ENCODE data around the gene ADAR. TPM values are rescaled to one million over a fixed set of nuclear protein-coding genes. Genes with fewer than 3 reads are reported as not detected.

ADAR gene
- total and polyA plus RNA-seq, 2 donors (not counting 3 experiments of a cell fraction or from before 2014, with no cell fraction given), result 88.2 to 141 TPM

DNA sequence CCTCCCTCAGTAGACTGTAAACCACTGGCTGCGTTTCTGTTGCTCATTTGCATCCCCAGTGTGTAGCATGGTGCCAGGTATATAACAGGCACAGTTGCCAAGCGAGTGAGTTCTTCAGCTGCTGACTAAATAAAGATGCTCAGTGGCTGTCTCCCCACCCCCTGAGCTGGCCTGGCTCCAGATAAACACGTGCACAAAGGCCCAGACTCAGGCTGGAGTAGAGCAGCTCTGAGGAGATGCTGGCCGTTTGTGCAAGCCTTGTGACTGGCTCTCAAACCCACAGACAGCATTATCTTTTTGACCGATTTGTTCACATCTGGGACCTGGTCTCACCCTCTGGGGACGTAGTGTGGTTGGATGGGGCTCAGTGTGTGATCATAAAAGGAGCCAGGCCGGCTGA is 33.3 kb downstream of the ADAR start:
- H3K4me3 ChIP-seq (replicated peaks in 1 of 3; ENCODE audit: insufficient read depth in 1 of 3, low read depth in 1 of 3, low read length in 3 of 3), result no peak overlapping the region
- peaks cover 0 to 3% of the 10 kb centered on the region in 2 experiments for H3K27me3 ChIP-seq (ENCODE audit: control insufficient read depth in 2 of 2, insufficient read depth in 2 of 2, low read length in 2 of 2)
- H3K9ac ChIP-seq (replicated peaks; ENCODE audit: extremely low read depth, insufficient read depth, low read length), result no peak overlapping the region
- no peak for DNase-seq (ENCODE audit: low read depth, low spot score)
- H3K79me2 ChIP-seq (ENCODE audit: control insufficient read depth, insufficient read depth, low read length), result no peaks in the 10 kb centered on the region
- H3K9me3 ChIP-seq (replicated peaks; ENCODE audit: control insufficient read depth, insufficient read depth, low read length), result no peaks in the 10 kb centered on the region
- H4K20me1 ChIP-seq (replicated peaks; ENCODE audit: control insufficient read depth, extremely low read depth, insufficient read depth, low read length), result no peaks in the 10 kb centered on the region
- H3K4me1 ChIP-seq (ENCODE audit: control insufficient read depth, extremely low read depth, insufficient read depth, low read length), result no peaks in the 10 kb centered on the region
- TF ChIP-seq FOS (IDR thresholded peaks at IDR 0.05; ENCODE audit: borderline replicate concordance, insufficient read depth, low read length), result no peak
- no peak for TF ChIP-seq GATA2 (IDR thresholded peaks at IDR 0.05; ENCODE audit: insufficient read depth, insufficient read length, low read depth, low read length)
- no peak for TF ChIP-seq POLR2A (IDR thresholded peaks at IDR 0.05; ENCODE audit: low read depth, low read length)
- TF ChIP-seq, protein P1, sequence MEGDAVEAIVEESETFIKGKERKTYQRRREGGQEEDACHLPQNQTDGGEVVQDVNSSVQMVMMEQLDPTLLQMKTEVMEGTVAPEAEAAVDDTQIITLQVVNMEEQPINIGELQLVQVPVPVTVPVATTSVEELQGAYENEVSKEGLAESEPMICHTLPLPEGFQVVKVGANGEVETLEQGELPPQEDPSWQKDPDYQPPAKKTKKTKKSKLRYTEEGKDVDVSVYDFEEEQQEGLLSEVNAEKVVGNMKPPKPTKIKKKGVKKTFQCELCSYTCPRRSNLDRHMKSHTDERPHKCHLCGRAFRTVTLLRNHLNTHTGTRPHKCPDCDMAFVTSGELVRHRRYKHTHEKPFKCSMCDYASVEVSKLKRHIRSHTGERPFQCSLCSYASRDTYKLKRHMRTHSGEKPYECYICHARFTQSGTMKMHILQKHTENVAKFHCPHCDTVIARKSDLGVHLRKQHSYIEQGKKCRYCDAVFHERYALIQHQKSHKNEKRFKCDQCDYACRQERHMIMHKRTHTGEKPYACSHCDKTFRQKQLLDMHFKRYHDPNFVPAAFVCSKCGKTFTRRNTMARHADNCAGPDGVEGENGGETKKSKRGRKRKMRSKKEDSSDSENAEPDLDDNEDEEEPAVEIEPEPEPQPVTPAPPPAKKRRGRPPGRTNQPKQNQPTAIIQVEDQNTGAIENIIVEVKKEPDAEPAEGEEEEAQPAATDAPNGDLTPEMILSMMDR (IDR thresholded peaks at IDR 0.05; ENCODE audit: extremely low read depth in 1 of 2, insufficient read depth in 1 of 2, low read depth in 1 of 2, low read length in 2 of 2), result no peak
- no peak for FAIRE-seq
- H3K9me1 ChIP-seq (replicated peaks; ENCODE audit: control insufficient read depth, extremely low read depth, insufficient read depth, low read length), result no peaks in the 10 kb centered on the region
- CTCF ChIA-PET, result interaction anchor here (1.0 to 2.4 kb wide), 2 partner anchors 15 to 95 kb away, joined by 4 to 13 read pairs; no protein-coding TSS in a partner anchor
- no peak overlapping the region for H3K4me2 ChIP-seq (ENCODE audit: insufficient read depth, low read length)
- H2AFZ ChIP-seq (ENCODE audit: low read depth, low read length), result no peak overlapping the region
- peaks cover 5 to 10% of the 10 kb centered on the region in 2 experiments for H3K36me3 ChIP-seq (ENCODE audit: control insufficient read depth in 2 of 2, extremely low read depth in 1 of 2, insufficient read depth in 2 of 2, low read length in 2 of 2)
- no TSS peak for BruUV-seq (replicated peaks)
- H3K27ac ChIP-seq (ENCODE audit: insufficient read depth, low read depth, low read length), result no peak overlapping the region
- POLR2A ChIA-PET, result no interaction called here
- dilution Hi-C loops (cut with MboI; ENCODE audit: extremely low pct_ligation_motif_present, low sequenced_read_pairs), result no loop called here
- intact Hi-C loops (cut with micrococcal nuclease), result no loop called here

DNA sequence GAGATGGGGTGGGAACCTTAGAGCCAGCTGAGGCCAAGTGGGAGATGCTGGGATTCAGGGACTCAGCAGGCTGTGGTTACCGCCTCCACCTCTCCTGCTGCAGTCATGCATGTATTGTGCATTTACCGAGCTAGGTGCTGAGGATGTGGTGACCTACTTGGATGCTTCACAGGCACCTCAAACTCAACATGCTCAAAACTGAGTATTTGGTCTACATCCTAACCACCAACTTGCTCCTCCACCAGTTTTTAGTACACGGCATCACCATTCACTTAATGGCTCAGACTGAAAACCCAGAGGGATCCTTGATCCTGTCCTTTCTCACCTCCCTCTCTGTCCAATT is 34.8 kb downstream of the ADAR start:
- Histone ChIP-seq H3K27me3 (ENCODE audit: control insufficient read depth in 2 of 2, insufficient read depth in 2 of 2, low read length in 2 of 2) (peaks cover 3% of the 10 kb centered on the region in 2 experiments), H4K20me1 (replicated peaks; ENCODE audit: control insufficient read depth, extremely low read depth, insufficient read depth, low read length) (no peaks in the 10 kb centered on the region), H3K9me1 (replicated peaks; ENCODE audit: control insufficient read depth, extremely low read depth, insufficient read depth, low read length) (no peaks in the 10 kb centered on the region), H3K4me1 (ENCODE audit: control insufficient read depth, extremely low read depth, insufficient read depth, low read length) (no peaks in the 10 kb centered on the region), H3K9me3 (replicated peaks; ENCODE audit: control insufficient read depth, insufficient read depth, low read length) (no peaks in the 10 kb centered on the region), H3K4me2 (ENCODE audit: insufficient read depth, low read length) (no peak overlapping the region), H2AFZ (ENCODE audit: low read depth, low read length) (no peak overlapping the region), H3K79me2 (ENCODE audit: control insufficient read depth, insufficient read depth, low read length) (no peaks in the 10 kb centered on the region), H3K4me3 (replicated peaks in 1 of 3; ENCODE audit: insufficient read depth in 1 of 3, low read depth in 1 of 3, low read length in 3 of 3) (no peak overlapping the region), H3K27ac (ENCODE audit: insufficient read depth, low read depth, low read length) (no peak overlapping the region), H3K36me3 (ENCODE audit: control insufficient read depth in 2 of 2, extremely low read depth in 1 of 2, insufficient read depth in 2 of 2, low read length in 2 of 2) (no peaks in the 10 kb centered on the region), H3K9ac (replicated peaks; ENCODE audit: extremely low read depth, insufficient read depth, low read length) (no peak overlapping the region)
- ChIA-PET POLR2A (no interaction called here), CTCF (interaction anchor here (0.7 to 1.0 kb wide), 2 partner anchors 14 to 94 kb away, joined by 4 to 5 read pairs; no protein-coding TSS in a partner anchor)
- BruUV-seq (replicated peaks), result no TSS peak
- TF ChIP-seq, protein P1 (IDR thresholded peaks at IDR 0.05; ENCODE audit: extremely low read depth in 1 of 2, insufficient read depth in 1 of 2, low read depth in 1 of 2, low read length in 2 of 2), result no peak
- TF ChIP-seq GATA2 (IDR thresholded peaks at IDR 0.05; ENCODE audit: insufficient read depth, insufficient read length, low read depth, low read length) (no peak), MYC (IDR thresholded peaks at IDR 0.05; ENCODE audit: low read depth, low read length) (no peak), POLR2AphosphoS5 (IDR thresholded peaks at IDR 0.05; ENCODE audit: insufficient read depth, low read depth, low read length) (no peak), FOS (IDR thresholded peaks at IDR 0.05; ENCODE audit: borderline replicate concordance, insufficient read depth, low read length) (no peak)
- TF ChIP-seq, protein P2, sequence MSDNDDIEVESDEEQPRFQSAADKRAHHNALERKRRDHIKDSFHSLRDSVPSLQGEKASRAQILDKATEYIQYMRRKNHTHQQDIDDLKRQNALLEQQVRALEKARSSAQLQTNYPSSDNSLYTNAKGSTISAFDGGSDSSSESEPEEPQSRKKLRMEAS (IDR thresholded peaks at IDR 0.05; ENCODE audit: insufficient read depth, insufficient read length), result no peak
- dilution Hi-C loops (cut with MboI; ENCODE audit: extremely low pct_ligation_motif_present, low sequenced_read_pairs), result no loop called here
- FAIRE-seq (no peak), DNase-seq (ENCODE audit: low read depth, low spot score) (no peak)
- intact Hi-C loops (cut with micrococcal nuclease), result no loop called here

Data from endothelial cell of umbilical vein (primary cell).